Cardiac fibroblast (primary cell): ENCODE measurements around the gene GMNN.
"Not testable (repeated sequence)": the region's sequence is repeated elsewhere in the genome, so short reads cannot be mapped to it uniquely, and the experiment has no call there.

ENCODE experiments used
- DNase-seq, 2 donors: peaks; one replicate each; pipeline versions ENCODE4 v3.0.0 to v3.0.0-alpha.2; 2010; ENCODE audit warnings: low read depth in 2 of 2
- H3K4me3 ChIP-seq, 2 donors: replicated peaks in 1 of 2; 1 replicate in 1 of 2; 2 replicates in 1 of 2; pipeline ENCODE4 v1.5.1; 2011; ENCODE audit warnings: low read depth in 2 of 2, low read length in 2 of 2, mild to moderate bottlenecking in 2 of 2, moderate library complexity in 1 of 2
- CTCF ChIP-seq: IDR thresholded peaks from one replicate; pipeline ENCODE4 v1.5.1; 2011; ENCODE audit warnings: low read depth, mild to moderate bottlenecking, low read length, inconsistent platforms

GMNN gene

GRCh38 chr6:24743265-24743943, 31.3 kb upstream of the GMNN start:
- peak overlapping the region in 1 of 2 donors; percentile 0 for H3K4me3 ChIP-seq
- no peak for TF ChIP-seq CTCF
- peak; percentile 97 to 99 for DNase-seq

GRCh38 chr6:24743944-24744335, 30.8 kb upstream of the GMNN start:
- H3K4me3 ChIP-seq: no peak overlapping the region
- no peak for TF ChIP-seq CTCF
- no peak for DNase-seq

GRCh38 chr6:24744911-24745310, 29.8 kb upstream of the GMNN start:
- H3K4me3 ChIP-seq: no peak overlapping the region
- no peak for DNase-seq
- no peak for TF ChIP-seq CTCF

- no peak for DNase-seq
- no peak for TF ChIP-seq CTCF
- no peak overlapping the region for H3K4me3 ChIP-seq
These were observed 25.4 kb upstream of the GMNN start for GRCh38 chr6:24749297-24749696.

- not testable (repeated sequence) for DNase-seq, H3K4me3 ChIP-seq
These were observed 23.9 kb upstream of the GMNN start for GRCh38 chr6:24750878-24751277.

GRCh38 chr6:24752503-24752902, 22.2 kb upstream of the GMNN start:
- TF ChIP-seq CTCF: no peak
- no peak overlapping the region for H3K4me3 ChIP-seq
- no peak for DNase-seq

- DNase-seq: peak in 1 of 2 donors; percentile 25
- no peak for TF ChIP-seq CTCF
- no peak overlapping the region for H3K4me3 ChIP-seq
These were observed 21.7 kb upstream of the GMNN start for GRCh38 chr6:24752917-24753492.
